AG09319 (cell line): ENCODE measurements around the gene PGD.
"Not testable (repeated sequence)": the region's sequence is repeated elsewhere in the genome, so short reads cannot be mapped to it uniquely, and the experiment has no call there.

Experiments used
- DNase-seq: peaks from one replicate; pipeline ENCODE4 v3.0.0-alpha.2; 2010; ENCODE audit warnings: low read depth; ENCODE audit errors: extremely low read depth
- CTCF ChIP-seq: IDR thresholded peaks from 2 replicates; pipeline ENCODE4 v1.5.1; 2011; ENCODE audit warnings: low read depth, mild to moderate bottlenecking, inconsistent platforms, low read length, moderate library complexity

The PGD gene

GRCh38 chr1:10450156-10450814 is 51.4 kb downstream of the PGD start:
- no peak for TF ChIP-seq CTCF
- DNase-seq, result no peak

GRCh38 chr1:10450836-10451235 is 52.0 kb downstream of the PGD start:
- TF ChIP-seq CTCF, result no peak
- no peak for DNase-seq

GRCh38 chr1:10451287-10451686 is 52.4 kb downstream of the PGD start:
- no peak for TF ChIP-seq CTCF
- DNase-seq, result no peak

- DNase-seq, result no peak
These were observed 57.2 kb downstream of the PGD start for GRCh38 chr1:10456048-10456447.

GRCh38 chr1:10456661-10457060 is 57.8 kb downstream of the PGD start:
- TF ChIP-seq CTCF, result no peak
- DNase-seq, result no peak

More at GRCh38 chr1:10456048-10456447, 57.2 kb downstream of the PGD start:
- no peak for TF ChIP-seq CTCF

- not testable (repeated sequence) for DNase-seq
These were observed 58.6 kb downstream of the PGD start for GRCh38 chr1:10457462-10457861.

GRCh38 chr1:10457875-10458274 is 59.0 kb downstream of the PGD start:
- no peak for DNase-seq
- no peak for TF ChIP-seq CTCF

- no peak for TF ChIP-seq CTCF
- DNase-seq, result peak; percentile 29
These were observed 60.3 kb downstream of the PGD start for GRCh38 chr1:10459184-10459583.
